Neural cell (in vitro differentiated cells): ENCODE results near the gene AMFR.

ENCODE experiments used
- CTCF ChIP-seq: fragments of 450-650 bp; IDR thresholded peaks from 2 replicates; pipeline ENCODE4 v1.5.1; 2014; ENCODE audit warnings: antibody characterized with exemption, mild to moderate bottlenecking, moderate library complexity; ENCODE audit not compliant: poor library complexity, severe bottlenecking
- POLR2AphosphoS5 ChIP-seq: IDR thresholded peaks from 2 replicates; pipeline ENCODE4 v1.6.1; 2012
- RAD21 ChIP-seq: fragments of 450-650 bp; conservative IDR thresholded peaks from 2 replicates; pipeline ENCODE4 v1.6.1; 2014; ENCODE audit warnings: antibody characterized with exemption, mild to moderate bottlenecking, moderate library complexity

GRCh38 chr16:56436258-56436657 lies 10.9 kb upstream of the AMFR start:
- TF ChIP-seq CTCF, result no peak
- TF ChIP-seq RAD21, result no peak
- TF ChIP-seq POLR2AphosphoS5, result no peak
